ENCODE data around the gene HAUS3. TPM values are rescaled to one million over a fixed set of nuclear protein-coding genes. Genes with fewer than 3 reads are reported as not detected.

HAUS3 gene
- total and polyA plus RNA-seq, 2 of the 8 experiments (the other 6 are each of a cell fraction or from before 2014, with no cell fraction given) = 3.2 to 14.8 TPM

DNA sequence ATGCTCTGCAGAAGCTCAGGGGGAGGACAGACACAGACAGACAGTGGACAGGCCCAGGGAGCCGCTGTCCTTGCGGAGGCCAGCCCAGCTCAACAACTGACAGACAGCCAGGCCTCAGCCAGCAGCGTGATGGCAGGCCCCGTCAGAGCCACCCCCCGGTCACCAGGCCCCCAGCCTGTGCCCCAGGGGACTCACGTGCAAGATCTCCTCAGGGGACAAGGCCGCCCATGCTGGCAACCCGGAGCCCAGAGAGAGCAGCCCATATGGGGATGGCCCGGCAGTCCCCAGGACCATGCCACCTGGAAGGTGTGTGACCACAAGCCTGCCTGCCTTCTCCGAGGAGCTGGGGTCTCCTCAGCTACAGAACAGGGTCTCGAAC lies 48.0 kb upstream of the HAUS3 start:
- Histone ChIP-seq H3K23ac (ENCODE audit: insufficient read length) (no peak overlapping the region), H3K4me2 (ENCODE audit: insufficient read depth in 1 of 2, low read depth in 2 of 2, low read length in 2 of 2) (no peak overlapping the region), H3K79me2 (ENCODE audit: control insufficient read depth in 1 of 2, insufficient read depth in 2 of 2, low read length in 2 of 2) (no peaks in the 10 kb centered on the region), H3K14ac (ENCODE audit: insufficient read length) (no peak overlapping the region), H3K36me3 (ENCODE audit: control insufficient read depth in 2 of 4, insufficient read depth in 4 of 4, low read length in 3 of 4) (no peaks in the 10 kb centered on the region), H3K27ac (ENCODE audit: low read depth, low read length) (no peak overlapping the region; the same call in 1 of the 2 replicates), H3K56ac (replicated peaks; ENCODE audit: insufficient read length, low read depth, low read length) (no peak overlapping the region), H2BK5ac (ENCODE audit: low read depth, low read length) (no peak overlapping the region), H2AFZ (ENCODE audit: low read length) (no peak overlapping the region), H3K27me3 (replicated peaks in 1 of 4; ENCODE audit: control insufficient read depth in 3 of 4, extremely low read depth in 1 of 4, insufficient read depth in 3 of 4, low read length in 3 of 4) (no peaks in the 10 kb centered on the region), H3K4me1 (replicated peaks in 1 of 4; ENCODE audit: control insufficient read depth in 3 of 4, insufficient read depth in 4 of 4, low read length in 3 of 4) (peaks cover 0 to 8% (median 0%) of the 10 kb centered on the region in 4 experiments; a peak in 2 of 7 replicates), H4K8ac (ENCODE audit: extremely low read depth, insufficient read depth, low read length) (no peak overlapping the region), H3K18ac (ENCODE audit: extremely low read depth, low read length) (no peak overlapping the region), H4K5ac (ENCODE audit: insufficient read length, low read depth, low read length) (no peak overlapping the region), H2BK20ac (ENCODE audit: low read length) (no peak overlapping the region), H4K91ac (replicated peaks; ENCODE audit: insufficient read length, low read length) (no peak overlapping the region), H2AK5ac (ENCODE audit: low read depth, low read length) (no peak overlapping the region), H3K4me3 (ENCODE audit: extremely low read depth in 1 of 4, insufficient read depth in 2 of 4, low read depth in 3 of 4, low read length in 4 of 4) (no peak overlapping the region), H3K9ac (replicated peaks in 1 of 4; ENCODE audit: extremely low read depth in 1 of 4, low read depth in 3 of 4, low read length in 3 of 4) (no peak overlapping the region), H2BK15ac (ENCODE audit: low read length) (no peak overlapping the region), H3K9me3 (ENCODE audit: insufficient read depth in 2 of 2, low read depth in 1 of 2, low read length in 1 of 2) (no peaks in the 10 kb centered on the region), H3K4ac (replicated peaks; ENCODE audit: insufficient read length, low read depth, low read length) (no peak overlapping the region), H3K79me1 (ENCODE audit: low read depth, low read length) (no peaks in the 10 kb centered on the region), H2BK12ac (ENCODE audit: low read depth, low read length) (no peak overlapping the region), H3K23me2 (ENCODE audit: low read depth, low read length) (no peaks in the 10 kb centered on the region), H4K20me1 (replicated peaks in 1 of 2; ENCODE audit: control insufficient read depth in 1 of 2, insufficient read depth in 2 of 2, low read length in 2 of 2) (peaks cover 0 to 2% of the 10 kb centered on the region in 2 experiments), H2BK120ac (replicated peaks; ENCODE audit: low read depth, low read length) (no peak overlapping the region)
- WGBS, 2 experiments (ENCODE audit: extremely low coverage in 1 of 2, insufficient coverage in 1 of 2, insufficient read length in 1 of 2, insufficient replicate concordance in 2 of 2, low coverage in 1 of 2, low lambda C conversion rate in 2 of 2, missing lambda C conversion rate in 1 of 2) = 96% methylated on average over 11 of the region's 11 CpGs; no CpG with 5 or more reads in 1 of the 2 experiments
- FAIRE-seq (no peak), DNase-seq (ENCODE audit: low read depth in 1 of 2, low spot score in 2 of 2) (no peak)
- ChIA-PET CTCF (ENCODE audit: partially characterized antibody) (interaction anchor here (2.1 kb wide), 1 partner anchor 13 kb away, joined by 5 read pairs; no protein-coding TSS in a partner anchor), POLR2A (ENCODE audit: partially characterized antibody) (interaction anchor here (1.0 kb wide), 1 partner anchor 25 kb away, joined by 3 read pairs; no protein-coding TSS in a partner anchor)
- TF ChIP-seq JUN (IDR thresholded peaks at IDR 0.05; ENCODE audit: low read depth, low read length) = no peak
- TF ChIP-seq SIRT6 (IDR thresholded peaks at IDR 0.05; ENCODE audit: low read length) = no peak
- no peak for TF ChIP-seq JUND (IDR thresholded peaks at IDR 0.05; ENCODE audit: low read length)
- no peak for TF ChIP-seq SUZ12 (IDR thresholded peaks at IDR 0.05; ENCODE audit: low read length)
- no peak for TF ChIP-seq CEBPB (IDR thresholded peaks at IDR 0.05; ENCODE audit: low read depth, low read length)
- no peak for TF ChIP-seq HDAC2 (IDR thresholded peaks at IDR 0.05; ENCODE audit: borderline replicate concordance in 1 of 2, low read depth in 2 of 2, low read length in 2 of 2)
- TF ChIP-seq SRF (IDR thresholded peaks at IDR 0.05; ENCODE audit: low read depth, low read length) = no peak
- no peak for TF ChIP-seq KDM1A (IDR thresholded peaks at IDR 0.05; ENCODE audit: borderline replicate concordance, low read length)
- no peak for TF ChIP-seq POLR2AphosphoS5 (IDR thresholded peaks at IDR 0.05; ENCODE audit: low read depth, low read length)
- TF ChIP-seq CBX8 (IDR thresholded peaks at IDR 0.05; ENCODE audit: borderline replicate concordance, low read depth, low read length) = no peak
- TF ChIP-seq BCL11A (IDR thresholded peaks at IDR 0.05; ENCODE audit: low read depth in 2 of 2, low read length in 2 of 2) = no peak
- TF ChIP-seq, protein P1, sequence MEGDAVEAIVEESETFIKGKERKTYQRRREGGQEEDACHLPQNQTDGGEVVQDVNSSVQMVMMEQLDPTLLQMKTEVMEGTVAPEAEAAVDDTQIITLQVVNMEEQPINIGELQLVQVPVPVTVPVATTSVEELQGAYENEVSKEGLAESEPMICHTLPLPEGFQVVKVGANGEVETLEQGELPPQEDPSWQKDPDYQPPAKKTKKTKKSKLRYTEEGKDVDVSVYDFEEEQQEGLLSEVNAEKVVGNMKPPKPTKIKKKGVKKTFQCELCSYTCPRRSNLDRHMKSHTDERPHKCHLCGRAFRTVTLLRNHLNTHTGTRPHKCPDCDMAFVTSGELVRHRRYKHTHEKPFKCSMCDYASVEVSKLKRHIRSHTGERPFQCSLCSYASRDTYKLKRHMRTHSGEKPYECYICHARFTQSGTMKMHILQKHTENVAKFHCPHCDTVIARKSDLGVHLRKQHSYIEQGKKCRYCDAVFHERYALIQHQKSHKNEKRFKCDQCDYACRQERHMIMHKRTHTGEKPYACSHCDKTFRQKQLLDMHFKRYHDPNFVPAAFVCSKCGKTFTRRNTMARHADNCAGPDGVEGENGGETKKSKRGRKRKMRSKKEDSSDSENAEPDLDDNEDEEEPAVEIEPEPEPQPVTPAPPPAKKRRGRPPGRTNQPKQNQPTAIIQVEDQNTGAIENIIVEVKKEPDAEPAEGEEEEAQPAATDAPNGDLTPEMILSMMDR (IDR thresholded peaks at IDR 0.05; ENCODE audit: control extremely low read depth in 1 of 3, insufficient read depth in 1 of 3, low read depth in 1 of 3, low read length in 3 of 3) = no peak
- TF ChIP-seq TCF12 (IDR thresholded peaks at IDR 0.05; ENCODE audit: low read depth, low read length) = no peak
